HG02571 (cell line): ENCODE data around the gene GRIK4.

Source experiments
- ATAC-seq: cut with Tn5 transposase; IDR thresholded peaks from one replicate; pipeline ENCODE4 v1.9.1; 2021; ENCODE audit warnings: mild to moderate bottlenecking, moderate library complexity; ENCODE audit not compliant: unreplicated experiment

Gene GRIK4

DNA sequence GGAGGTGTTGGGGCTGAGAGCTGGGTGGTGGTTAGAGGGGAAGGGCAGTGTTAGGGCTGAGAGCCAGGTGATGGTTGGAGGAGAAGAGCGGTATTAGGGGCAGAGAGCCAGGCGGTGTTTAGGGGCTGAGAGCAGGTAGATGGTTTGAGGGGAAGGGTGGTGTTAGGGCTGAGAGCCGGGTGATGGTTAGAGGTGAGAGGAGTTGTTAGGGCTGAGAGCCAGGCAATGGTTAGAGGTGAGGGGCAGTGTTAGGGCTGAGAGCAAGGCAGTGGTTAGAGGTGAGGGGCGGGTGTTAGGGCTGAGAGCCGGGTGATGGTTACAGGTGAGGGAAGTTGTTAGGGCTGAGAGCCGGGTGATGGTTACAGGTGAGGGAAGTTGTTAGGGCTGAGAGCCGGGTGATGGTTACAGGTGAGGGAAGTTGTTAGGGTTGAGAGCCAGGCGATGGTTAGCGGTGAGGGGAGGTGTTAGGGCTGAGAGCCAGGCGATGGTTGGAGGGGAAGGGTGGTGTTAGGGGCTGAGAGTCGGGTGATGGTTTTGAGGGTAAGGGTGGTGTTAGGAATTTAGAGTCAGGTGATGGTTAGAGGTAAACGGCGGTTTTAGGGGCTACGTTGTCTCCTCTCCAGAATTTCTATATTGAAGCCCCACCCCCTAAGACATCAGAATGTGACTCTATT, 282.4 kb downstream of the GRIK4 start:
- no peak for ATAC-seq

DNA sequence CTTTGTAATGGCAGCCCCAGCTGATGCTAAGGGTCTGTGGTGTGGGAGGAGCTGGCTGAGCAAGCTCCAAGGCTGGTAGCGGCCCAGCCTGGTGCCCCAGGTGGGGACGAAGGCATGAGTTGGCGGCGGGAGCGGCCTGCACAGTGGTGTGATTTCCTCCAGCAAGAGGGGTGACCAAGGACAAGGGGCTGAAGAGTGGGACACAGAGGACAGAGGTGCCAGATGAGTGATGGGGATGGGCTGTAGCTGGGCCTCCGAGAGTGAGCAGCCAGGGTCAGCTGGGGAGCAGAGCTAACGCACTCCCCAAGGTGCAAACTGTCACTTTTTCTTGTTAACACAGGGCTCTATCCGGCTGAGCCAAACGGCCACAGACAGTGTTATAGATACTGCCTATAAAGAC, 283.2 kb downstream of the GRIK4 start:
- ATAC-seq = no peak

DNA sequence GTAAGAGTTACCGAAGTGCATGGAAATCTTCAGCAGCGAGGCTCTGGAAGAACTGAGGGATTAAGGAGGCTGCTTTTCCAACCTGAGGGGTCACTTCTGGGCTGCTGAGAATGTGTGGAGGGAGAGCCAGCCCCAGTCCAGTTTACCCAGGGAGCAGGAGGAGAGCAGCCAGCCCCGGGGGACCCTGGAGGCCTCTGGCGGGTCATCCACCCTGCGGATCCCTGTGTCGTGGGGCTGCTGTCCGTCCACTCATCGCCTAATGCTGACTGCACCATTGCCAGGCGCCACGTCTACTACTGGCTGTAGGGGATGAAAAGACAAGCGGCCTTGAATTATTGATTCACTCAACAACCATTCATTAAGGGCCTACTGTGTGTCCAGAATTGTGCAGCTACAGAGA, 283.6 kb downstream of the GRIK4 start:
- ATAC-seq = no peak

DNA sequence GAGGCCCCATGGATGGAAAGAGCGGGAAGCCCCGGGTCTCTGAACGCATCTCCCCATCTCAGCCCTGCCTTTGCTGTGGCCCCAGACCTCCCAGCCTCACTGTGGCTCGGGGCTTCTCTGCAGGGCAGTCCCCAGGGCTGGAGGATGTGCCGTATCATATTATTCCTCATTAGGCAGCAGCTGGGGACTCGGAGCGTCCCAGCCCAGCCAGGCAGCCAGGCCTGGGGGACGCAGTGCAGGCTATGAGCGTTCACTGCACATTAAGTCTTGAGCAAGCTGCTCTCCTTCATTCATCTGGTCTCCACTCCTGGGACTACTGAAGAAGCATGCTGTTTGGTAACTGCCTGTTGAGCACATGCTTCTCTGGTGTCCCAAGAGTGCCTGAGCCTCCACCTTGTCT, 285.6 kb downstream of the GRIK4 start:
- ATAC-seq = no peak

DNA sequence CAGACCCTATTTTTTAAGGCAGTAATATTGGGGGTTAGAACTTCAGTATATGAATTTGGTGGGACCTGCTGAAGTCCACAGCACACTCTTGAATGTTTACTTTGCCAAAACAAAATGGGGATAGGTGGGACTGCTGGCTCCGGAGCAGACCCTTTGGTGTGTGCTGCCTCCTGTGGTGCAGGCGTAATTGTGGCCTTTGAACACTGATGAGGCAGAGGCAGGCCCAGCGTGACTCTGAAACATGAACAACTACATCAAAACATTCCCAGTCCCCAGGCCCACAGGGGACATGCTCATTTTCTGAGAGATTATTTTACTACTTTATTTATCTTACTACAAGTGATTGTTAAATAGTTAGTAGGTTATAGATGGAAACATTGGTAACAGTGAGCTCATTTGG, 287.3 kb downstream of the GRIK4 start:
- no peak for ATAC-seq

DNA sequence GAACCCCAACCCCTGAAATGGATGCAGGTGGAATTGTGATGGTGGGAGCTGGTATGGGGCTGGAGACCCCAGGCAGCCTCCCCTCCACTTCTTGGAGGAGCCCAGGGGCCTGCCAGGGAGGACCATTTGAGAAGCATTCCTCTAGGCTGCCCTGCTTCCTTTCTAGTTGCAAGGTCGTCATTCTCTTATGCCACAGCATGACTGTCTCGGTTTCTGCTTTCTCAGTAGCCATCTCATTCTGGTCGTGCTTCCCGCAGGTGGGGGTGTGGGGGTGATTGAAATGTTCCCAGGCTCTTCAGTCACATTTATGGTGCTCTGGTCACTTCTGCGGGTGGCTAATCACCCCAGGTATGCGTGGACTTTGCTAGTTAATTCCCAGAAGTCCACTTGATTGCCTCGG, 288.7 kb downstream of the GRIK4 start:
- ATAC-seq = no peak

DNA sequence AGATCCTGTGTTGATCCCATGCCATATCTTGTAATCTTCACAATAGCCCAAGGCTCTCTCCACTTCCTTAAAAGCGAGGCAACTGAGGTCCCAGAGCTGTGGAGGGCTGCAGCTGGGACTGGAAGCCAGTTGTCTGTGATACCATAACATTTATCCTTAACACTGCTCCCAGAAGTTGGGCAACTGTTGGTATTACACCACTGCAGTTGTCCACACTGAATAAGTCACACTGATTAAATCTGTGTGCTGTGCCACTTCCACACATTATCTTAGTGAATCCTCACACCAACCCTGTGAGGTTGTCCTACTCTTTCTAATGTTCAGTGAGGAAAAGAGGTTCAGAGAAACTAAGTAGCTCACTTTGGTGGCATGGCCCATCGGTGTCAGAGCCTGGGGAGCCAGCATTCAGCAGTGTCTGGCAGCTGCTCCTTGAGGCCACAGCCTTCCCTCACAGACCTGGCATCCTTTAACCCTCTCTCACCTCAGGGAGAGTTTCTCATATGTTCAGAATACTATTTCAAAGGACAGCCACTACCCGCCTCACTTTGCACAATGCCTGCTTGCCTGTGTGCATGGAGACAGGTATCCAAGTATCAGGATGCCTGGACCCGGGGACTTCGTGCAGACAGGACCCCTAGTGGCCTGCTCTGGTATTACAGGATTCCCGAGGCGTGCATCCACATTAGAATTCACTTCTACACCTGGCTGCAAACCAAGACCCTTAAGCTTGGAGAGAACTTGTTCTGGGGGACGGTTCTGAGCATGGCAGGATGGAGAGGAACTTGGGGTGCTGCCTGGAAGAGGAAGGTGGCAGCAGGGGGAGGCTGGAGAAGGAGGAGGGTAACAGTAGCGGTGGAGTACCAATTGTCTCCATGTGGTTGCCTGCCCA, 290.5 kb downstream of the GRIK4 start:
- ATAC-seq = no peak

DNA sequence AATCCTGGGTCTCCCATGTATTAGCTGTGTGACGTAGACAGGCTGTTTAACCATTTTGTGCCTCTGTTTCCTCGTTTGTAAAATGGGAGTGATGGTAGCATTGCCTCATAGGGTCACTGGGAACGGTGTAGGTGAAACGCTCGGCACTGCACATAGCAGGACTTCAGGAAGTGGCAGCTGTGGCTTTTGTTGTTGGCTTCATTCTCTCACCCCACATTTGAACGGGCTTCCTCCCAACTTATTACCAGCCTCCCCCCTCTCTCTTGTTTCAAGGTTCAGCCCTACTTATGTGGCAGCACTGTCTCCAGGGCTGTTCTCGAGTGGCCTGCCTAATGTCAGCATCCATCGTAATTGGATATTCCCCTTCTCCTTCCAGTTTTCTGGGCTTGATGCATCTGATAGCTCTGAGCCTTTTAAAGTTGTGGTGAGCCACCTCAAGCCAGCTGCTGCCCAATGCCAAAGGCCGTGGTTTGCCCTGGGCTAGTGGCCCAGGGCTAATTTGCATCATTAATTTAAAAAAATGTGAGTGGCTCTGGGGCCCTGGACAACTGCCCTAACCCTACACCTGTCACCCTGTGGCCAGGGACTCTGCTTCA, 294.5 kb downstream of the GRIK4 start:
- ATAC-seq = no peak

DNA sequence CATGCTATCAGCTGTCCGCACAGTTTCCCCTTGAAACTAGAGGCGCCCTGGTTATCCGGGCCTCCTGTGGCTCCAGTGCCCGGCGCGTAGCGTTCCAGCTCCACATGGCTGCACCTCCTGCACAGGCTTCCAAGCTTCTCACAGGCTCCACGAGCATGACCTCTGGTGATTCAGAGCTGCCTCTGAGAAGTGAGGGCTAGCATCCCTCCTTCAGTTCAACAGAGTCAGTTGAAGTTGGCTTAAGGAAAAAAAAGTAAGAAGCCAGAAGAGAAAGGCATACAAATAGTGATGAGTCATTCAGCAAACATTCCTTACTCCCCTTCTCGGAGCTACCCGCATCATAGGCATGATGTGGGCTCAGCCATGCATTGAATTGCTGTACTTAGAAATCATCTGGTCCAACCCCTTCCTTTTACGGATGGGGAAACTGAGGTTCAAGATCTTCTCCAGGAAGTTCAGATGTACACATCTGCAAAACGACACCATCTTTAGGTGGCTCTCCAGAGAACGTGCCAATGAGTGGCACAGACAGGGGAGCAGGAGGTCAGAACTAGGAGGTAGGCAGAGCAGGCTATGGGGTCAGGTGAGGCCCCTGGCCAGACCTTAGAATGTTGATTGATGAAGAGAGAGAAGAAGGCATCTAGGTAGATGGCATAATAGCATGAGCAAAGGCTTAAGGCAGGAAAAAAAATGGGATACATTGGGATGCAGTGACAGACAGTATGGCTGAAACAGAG, 296.0 kb downstream of the GRIK4 start:
- ATAC-seq = no peak

DNA sequence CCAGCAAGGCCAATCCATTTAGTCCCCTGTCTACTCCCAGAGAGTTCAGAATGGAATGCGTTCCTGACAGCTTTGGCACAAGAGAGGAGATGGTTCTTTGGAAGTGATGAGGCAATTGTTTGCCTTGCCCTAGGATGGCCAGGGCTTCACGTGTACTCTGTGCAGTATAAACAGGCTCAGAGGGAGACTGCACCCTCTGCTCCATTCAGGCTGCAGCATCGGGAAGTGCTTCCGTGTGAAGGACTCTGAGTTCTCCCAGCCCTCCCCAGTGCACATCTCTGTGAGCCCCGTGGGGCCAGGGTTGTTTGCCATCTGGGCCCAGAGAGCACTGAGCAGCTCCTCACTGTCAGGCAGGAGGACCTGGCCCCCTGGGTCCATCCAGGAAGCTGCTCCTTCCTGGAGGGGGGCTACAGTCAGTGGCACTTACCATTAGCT, 297.1 kb downstream of the GRIK4 start:
- no peak for ATAC-seq

DNA sequence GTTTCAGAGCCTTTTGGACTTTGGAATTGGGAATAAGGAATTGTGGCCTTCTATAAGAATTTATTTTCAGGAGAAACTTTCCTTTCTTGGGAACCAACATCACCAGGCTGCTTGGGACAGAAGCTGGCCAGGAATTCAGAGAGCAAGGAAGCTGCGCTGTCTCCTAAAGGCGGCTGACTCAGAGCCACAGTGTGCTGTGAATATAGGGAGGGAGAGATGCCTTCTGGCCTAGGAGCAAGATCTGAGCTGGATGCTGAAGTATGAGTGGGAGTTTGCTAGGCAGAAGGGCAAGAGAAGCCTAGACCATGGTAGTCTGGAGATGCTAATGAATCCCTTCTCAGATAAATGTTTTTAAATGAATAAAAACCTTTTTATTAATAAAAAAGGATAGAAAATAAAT, 298.7 kb downstream of the GRIK4 start:
- no peak for ATAC-seq

DNA sequence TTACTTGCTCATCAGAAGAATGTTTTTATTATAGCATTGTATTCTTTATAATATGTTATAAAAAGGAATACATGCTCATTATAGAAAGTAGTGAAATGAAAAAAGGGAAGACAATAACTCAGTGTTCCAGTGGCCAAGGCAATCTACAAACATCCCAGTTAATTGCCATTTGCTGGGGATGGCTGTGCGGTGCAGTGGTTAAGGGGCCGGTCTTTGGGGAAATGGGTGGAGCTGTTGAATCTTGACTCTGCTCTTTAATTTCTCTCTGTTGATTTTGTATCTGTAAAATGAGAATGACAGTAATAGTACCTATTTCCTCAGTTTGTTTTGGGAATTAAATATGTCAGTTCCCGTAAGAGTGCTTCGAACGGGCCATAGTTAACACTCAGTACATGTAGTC, 299.7 kb downstream of the GRIK4 start:
- ATAC-seq = no peak

DNA sequence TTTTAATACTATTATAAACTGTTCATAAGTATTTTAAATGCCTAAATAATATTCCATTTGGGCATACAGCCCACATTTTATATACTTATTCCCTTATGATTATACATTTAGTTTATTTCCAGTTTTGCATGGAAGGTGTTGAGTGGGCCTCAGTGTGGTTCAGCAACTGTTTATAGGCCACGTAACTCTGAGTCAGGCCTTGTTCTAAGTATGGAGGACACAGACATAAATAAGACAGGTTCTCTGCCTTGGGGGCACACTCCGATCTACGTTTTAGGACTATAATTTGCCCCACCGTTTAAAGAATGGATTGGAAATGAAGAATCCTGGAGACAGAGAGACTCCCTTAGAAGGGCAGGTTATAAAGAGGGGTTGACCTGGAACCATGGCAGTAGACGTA, 300.2 kb downstream of the GRIK4 start:
- no peak for ATAC-seq

DNA sequence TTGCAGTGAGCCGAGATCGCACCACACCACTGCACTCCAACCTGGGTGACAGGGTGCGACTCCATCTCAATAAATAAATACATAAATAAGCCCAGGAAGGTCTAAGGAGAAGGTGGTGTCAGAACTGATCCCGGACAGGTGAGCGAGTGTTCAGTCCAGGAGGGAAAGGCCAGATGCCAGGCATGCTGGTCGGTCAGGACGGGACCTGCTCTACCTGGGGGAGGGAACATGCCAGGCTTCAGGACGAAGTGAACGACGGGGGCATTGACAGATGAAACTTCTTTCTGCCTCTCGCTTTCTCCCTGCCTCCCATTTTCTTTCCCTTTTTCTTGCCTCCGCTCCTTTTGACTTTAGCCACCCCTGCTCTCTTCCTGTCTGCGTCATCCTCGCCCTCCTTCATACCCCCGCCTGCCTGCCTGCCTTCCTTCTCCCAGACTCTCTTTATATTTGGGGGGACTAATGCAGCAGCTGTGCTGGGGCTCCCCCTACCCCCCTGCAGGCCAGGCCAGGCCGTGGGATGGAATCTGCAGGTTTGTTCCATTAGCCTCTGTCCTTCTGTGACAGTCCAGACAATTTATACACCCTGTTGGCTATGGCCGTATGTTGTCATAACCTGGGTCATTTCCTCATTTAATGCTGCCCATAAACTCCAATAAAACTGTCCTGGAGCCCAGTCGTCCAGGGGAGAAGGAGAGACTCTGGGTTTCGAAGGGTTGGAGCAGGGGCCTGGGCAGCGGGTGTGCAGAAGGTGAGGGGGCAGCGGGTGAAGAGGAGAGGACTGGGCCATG, 303.2 kb downstream of the GRIK4 start:
- ATAC-seq = no peak

DNA sequence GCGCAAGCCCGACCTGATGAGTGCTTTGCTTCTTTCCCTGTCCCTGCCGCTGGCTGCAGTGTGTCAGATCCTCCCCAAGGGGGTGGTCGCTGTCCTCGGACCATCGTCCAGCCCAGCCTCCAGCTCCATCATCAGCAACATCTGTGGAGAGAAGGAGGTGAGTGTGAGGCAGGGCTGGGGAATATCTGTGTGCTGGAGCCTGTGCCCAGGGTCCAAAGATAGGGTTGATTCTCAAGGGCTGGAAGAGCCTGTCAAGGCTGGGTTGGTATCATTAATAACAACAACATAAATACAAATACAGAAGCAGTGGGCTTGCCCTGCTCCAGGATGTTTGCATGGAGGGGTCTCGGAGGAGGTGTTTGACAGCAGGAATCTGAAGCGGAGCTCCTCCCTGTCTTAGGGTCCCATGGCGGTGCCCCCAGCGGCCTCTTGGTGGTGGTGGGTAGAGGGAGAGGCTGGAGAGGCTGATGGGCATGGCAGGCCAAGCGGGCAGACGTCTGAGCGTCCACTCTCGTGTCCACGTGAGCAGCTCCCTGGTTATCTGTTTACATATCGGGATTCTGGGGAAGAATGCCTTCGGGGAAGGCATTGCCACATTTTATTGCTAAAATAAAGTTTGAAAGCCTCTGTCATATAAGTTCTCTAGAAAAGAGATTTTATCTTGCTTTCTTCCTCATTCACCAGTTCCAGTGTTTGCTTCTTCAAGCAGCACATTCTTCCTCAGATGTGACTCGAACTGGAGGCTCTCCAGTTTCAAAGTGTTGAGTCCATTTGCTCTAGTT, 304.0 kb downstream of the GRIK4 start:
- no peak for ATAC-seq

DNA sequence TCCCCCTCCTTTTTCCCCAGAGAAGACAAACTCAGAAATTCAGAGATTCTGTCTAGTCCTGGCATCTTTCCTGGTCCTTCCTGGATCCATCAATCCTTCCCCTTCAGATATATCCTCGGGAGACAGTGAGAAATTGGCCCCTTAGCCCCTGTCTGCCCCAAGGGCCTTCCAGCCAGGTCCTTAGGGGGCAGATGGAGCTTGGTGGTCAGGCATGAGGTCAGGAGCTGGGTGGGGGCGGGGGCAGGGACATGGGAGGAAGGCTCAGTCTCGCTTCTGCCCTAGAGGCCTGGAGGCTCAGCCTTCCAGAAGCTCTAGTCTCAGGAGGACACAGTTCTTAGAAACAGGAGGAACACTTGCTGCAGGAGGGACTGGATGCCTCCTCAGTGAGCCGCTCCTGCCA, 304.6 kb downstream of the GRIK4 start:
- no peak for ATAC-seq

DNA sequence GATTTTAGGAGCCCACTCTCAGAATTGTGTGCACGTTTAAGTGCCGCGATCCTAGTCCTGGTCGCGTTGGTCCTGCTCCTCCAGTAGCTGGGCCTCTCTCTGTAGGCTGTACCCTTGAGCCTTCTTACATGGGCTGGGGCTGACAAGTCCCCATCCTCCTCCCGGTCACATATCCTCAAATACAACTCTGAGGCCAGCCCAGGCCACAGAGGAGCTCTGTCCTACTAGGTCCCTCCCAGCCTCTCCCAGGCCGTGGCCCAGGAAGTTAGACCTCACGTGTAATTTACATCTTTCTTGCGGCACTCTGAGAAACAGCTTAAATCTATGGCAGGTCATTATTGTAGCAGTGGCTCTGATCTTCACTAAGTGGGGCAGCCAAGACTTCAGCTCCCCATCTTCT, 305.2 kb downstream of the GRIK4 start:
- no peak for ATAC-seq

DNA sequence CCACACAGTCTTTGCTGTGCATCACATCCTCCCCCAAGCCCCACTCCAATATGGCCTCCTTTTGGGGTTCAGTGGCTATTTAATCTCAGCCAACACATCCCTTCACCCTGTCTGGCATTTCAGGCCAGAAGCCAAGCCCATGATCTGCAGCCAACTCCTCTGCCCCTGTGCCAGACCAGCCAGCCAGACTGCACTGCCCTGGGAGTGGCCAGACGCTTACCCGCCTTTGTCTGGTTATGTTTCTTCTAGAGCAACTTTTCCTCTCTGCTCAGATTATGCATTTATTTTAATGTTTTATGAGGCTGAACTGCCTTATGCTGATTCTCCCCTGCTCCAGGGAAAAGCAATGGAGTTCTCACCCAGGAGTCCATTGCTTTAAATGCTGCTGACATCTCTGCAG, 305.6 kb downstream of the GRIK4 start:
- ATAC-seq = no peak

DNA sequence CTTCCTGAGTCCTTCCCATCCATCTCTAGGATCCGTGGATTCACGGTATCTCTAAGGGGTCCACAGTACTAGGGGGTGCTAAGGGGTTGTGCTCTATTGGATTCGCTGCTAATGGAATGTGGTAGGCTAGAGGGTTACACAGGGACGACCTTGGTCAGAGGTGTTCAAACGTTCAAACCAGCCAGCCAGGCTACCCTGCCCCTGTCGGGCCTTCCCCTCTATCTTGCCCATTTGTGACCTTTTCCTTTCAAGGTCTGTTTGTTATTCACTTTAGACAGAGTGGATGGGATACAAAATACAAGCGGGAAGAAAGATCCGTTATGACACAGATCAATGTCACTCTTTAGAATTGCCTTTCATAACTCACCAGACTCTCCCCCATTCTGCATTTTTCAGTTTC, 306.5 kb downstream of the GRIK4 start:
- no peak for ATAC-seq

DNA sequence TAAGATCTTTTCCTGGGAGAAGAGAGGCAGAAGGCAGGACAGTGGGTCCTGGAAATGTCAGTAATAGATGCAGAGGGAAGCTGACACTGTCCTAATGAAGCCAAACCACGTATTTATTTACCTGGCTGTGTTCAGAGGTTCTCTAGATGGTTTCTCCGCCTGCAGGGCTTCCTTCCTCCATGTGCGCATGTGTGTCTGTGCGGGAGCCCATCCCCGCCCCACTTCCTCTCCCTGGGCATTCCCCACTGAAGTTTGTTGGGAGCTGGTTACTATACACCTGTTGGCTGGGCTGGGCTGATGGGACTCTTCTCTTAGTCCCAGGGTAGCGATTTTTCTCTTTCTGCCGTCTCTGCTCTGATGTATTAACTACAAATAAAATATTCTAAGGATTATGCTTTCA, 307.5 kb downstream of the GRIK4 start:
- ATAC-seq = no peak
